CD4-positive, alpha-beta T cell treated with Interleukin-6 for 4 hours (primary cell): Measurements from ENCODE around the gene SCN8A.
"Not testable (repeated sequence)": the region's sequence is repeated elsewhere in the genome, so short reads cannot be mapped to it uniquely, and the experiment has no call there.

Source experiments
- DNase-seq: peaks from one replicate; pipeline ENCODE4 v3.0.0-alpha.2; 2020; ENCODE audit warnings: mixed read lengths

The SCN8A gene

GRCh38 chr12:51625370-51625769 is 34.3 kb downstream of the SCN8A start:
- no peak for DNase-seq

GRCh38 chr12:51626115-51626514 is 35.1 kb downstream of the SCN8A start:
- no peak for DNase-seq

- no peak for DNase-seq
These were observed 35.6 kb downstream of the SCN8A start for GRCh38 chr12:51626629-51627028.

GRCh38 chr12:51630256-51630880 is 39.3 kb downstream of the SCN8A start:
- DNase-seq: no peak

- no peak for DNase-seq
These were observed 40.0 kb downstream of the SCN8A start for GRCh38 chr12:51630986-51631385.

- no peak for DNase-seq
These were observed 40.6 kb downstream of the SCN8A start for GRCh38 chr12:51631591-51631990.

- no peak for DNase-seq
These were observed 41.6 kb downstream of the SCN8A start for GRCh38 chr12:51632623-51633022.

GRCh38 chr12:51635346-51635745 is 44.3 kb downstream of the SCN8A start:
- DNase-seq: no peak

GRCh38 chr12:51636581-51636980 is 45.5 kb downstream of the SCN8A start:
- DNase-seq: no peak

GRCh38 chr12:51636986-51637385 is 46.0 kb downstream of the SCN8A start:
- DNase-seq: no peak

- no peak for DNase-seq
These were observed 48.3 kb downstream of the SCN8A start for GRCh38 chr12:51639361-51639760.

GRCh38 chr12:51642286-51642685 is 51.3 kb downstream of the SCN8A start:
- no peak for DNase-seq

GRCh38 chr12:51643951-51644350 is 52.9 kb downstream of the SCN8A start:
- DNase-seq: no peak

- DNase-seq: not testable (repeated sequence)
These were observed 53.7 kb downstream of the SCN8A start for GRCh38 chr12:51644691-51645090.

- no peak for DNase-seq
These were observed 54.9 kb downstream of the SCN8A start for GRCh38 chr12:51645961-51646360.

- no peak for DNase-seq
These were observed 56.6 kb downstream of the SCN8A start for GRCh38 chr12:51647647-51648046.

GRCh38 chr12:51653431-51653830 is 62.4 kb downstream of the SCN8A start:
- DNase-seq: no peak

- no peak for DNase-seq
These were observed 70.2 kb downstream of the SCN8A start for GRCh38 chr12:51661199-51661598.

- no peak for DNase-seq
These were observed 70.8 kb downstream of the SCN8A start for GRCh38 chr12:51661836-51662235.

- DNase-seq: no peak
These were observed 71.7 kb downstream of the SCN8A start for GRCh38 chr12:51662728-51663154.

GRCh38 chr12:51663390-51663789 is 72.4 kb downstream of the SCN8A start:
- no peak for DNase-seq

GRCh38 chr12:51666696-51667095 is 75.7 kb downstream of the SCN8A start:
- no peak for DNase-seq

GRCh38 chr12:51667269-51667668 is 76.2 kb downstream of the SCN8A start:
- no peak for DNase-seq

GRCh38 chr12:51669271-51669670 is 78.2 kb downstream of the SCN8A start:
- DNase-seq: no peak

GRCh38 chr12:51669996-51670395 is 79.0 kb downstream of the SCN8A start:
- no peak for DNase-seq
